Limb (tissue), 2 donors: ENCODE measurements around the gene THBD.
A peak's percentile ranks its signal among the peaks of the same experiment; 100 is the strongest.

Experiments used
- DNase-seq, 2 donors: peaks; one replicate each; pipeline ENCODE4 v3.0.0-alpha.2; 2016; ENCODE audit errors: extremely low spot score in 2 of 2

THBD gene

GRCh38 chr20:23049201-23050075 lies at the start of gene THBD:
Gene THBD, minus strand, starts transcription at chr20:23049672. Its CDS starts 168 bp downstream, at chr20:23049504.
- peak in 1 of 2 donors; percentile 68 for DNase-seq

- no peak for DNase-seq
These were observed 48.4 kb upstream of the THBD start for GRCh38 chr20:23097636-23098580.

- no peak for DNase-seq
These were observed 47.6 kb upstream of the THBD start for GRCh38 chr20:23096986-23097520.

- no peak for DNase-seq
These were observed 46.6 kb upstream of the THBD start for GRCh38 chr20:23096097-23096496.

- no peak for DNase-seq
These were observed 46.0 kb upstream of the THBD start for GRCh38 chr20:23095499-23095898.

- no peak for DNase-seq
These were observed 45.5 kb upstream of the THBD start for GRCh38 chr20:23094927-23095326.

- DNase-seq = no peak
These were observed 44.9 kb upstream of the THBD start for GRCh38 chr20:23094213-23094896.

GRCh38 chr20:23093613-23094012 lies 44.1 kb upstream of the THBD start:
- DNase-seq = no peak

GRCh38 chr20:23092861-23093495 lies 43.5 kb upstream of the THBD start:
- DNase-seq = no peak

- no peak for DNase-seq
These were observed 42.9 kb upstream of the THBD start for GRCh38 chr20:23092384-23092756.

- no peak for DNase-seq
These were observed 42.4 kb upstream of the THBD start for GRCh38 chr20:23091721-23092383.

GRCh38 chr20:23090878-23091277 lies 41.4 kb upstream of the THBD start:
- DNase-seq = no peak

GRCh38 chr20:23090147-23090546 lies 40.7 kb upstream of the THBD start:
- no peak for DNase-seq

GRCh38 chr20:23088866-23089265 lies 39.4 kb upstream of the THBD start:
- no peak for DNase-seq

- no peak for DNase-seq
These were observed 38.2 kb upstream of the THBD start for GRCh38 chr20:23087587-23088251.

- no peak for DNase-seq
These were observed 37.5 kb upstream of the THBD start for GRCh38 chr20:23086931-23087411.

GRCh38 chr20:23086056-23086566 lies 36.6 kb upstream of the THBD start, which contains the start of gene CD93:
Gene CD93, minus strand, starts transcription at chr20:23086324. Its CDS starts 132 bp downstream, at chr20:23086192.
- no peak for DNase-seq

GRCh38 chr20:23085436-23086055 lies 36.1 kb upstream of the THBD start:
- no peak for DNase-seq

GRCh38 chr20:23084845-23085365 lies 35.4 kb upstream of the THBD start:
- no peak for DNase-seq
